Body of pancreas (tissue), 4 donors: ENCODE measurements around the gene RPS6KA3. TPM values are rescaled to one million over a fixed set of nuclear protein-coding genes. Genes with fewer than 3 reads are reported as not detected.
A peak's percentile ranks its signal among the peaks of the same experiment; 100 is the strongest.

ENCODE experiments used
- ATAC-seq: fragments of 150-250 bp; one replicate; pipeline ENCODE4 v1.9.1; 2016
- DNase-seq, 4 donors: peaks; one replicate each; pipeline ENCODE4 v3.0.0-alpha.2; 2019
- H3K27ac ChIP-seq, 4 donors: fragments of 200-600 bp; sonication (generic); 1 replicate in 3 of 4; 2 replicates in 1 of 4; pipeline versions ENCODE4 v1.5.1 to v1.6.1; 2016 to 2019; ENCODE audit warnings: mild to moderate bottlenecking in 1 of 4, mixed read lengths in 1 of 4, moderate library complexity in 1 of 4
- H3K27me3 ChIP-seq, 2 donors: fragments of 200-600 bp; sonication (generic); one replicate each; pipeline ENCODE4 v1.6.0; 2016; ENCODE audit warnings: mild to moderate bottlenecking in 1 of 2
- H3K36me3 ChIP-seq, 2 donors: fragments of 200-600 bp; sonication (generic); replicated peaks in 1 of 2; 2 replicates each; pipeline ENCODE4 v1.5.1; 2016; ENCODE audit warnings: low read depth in 2 of 2; ENCODE audit not compliant: insufficient read depth in 1 of 2
- H3K4me1 ChIP-seq: fragments of 200-600 bp; sonication (generic); one replicate; pipeline ENCODE4 v1.6.0; 2016
- H3K4me3 ChIP-seq, 2 donors: fragments of 200-600 bp; sonication (generic); 1 replicate in 1 of 2; 2 replicates in 1 of 2; pipeline ENCODE4 v1.5.1; 2016 to 2019
- H3K9me3 ChIP-seq, 3 donors: fragments of 200-600 bp; sonication (generic); 1 replicate in 2 of 3; 2 replicates in 1 of 3; pipeline ENCODE4 v1.5.1; 2016
- POLR2A ChIP-seq, 3 donors: fragments of 450-650 bp; IDR thresholded peaks; one replicate each; pipeline ENCODE4 v1.6.1; 2016; ENCODE audit warnings: antibody characterized with exemption in 3 of 3, mild to moderate bottlenecking in 2 of 3
- WGBS, 2 donors: methylation state at CpG; one replicate each; pipeline ENCODE4 v1.1.5; 2017; 5-methylcytosine and 5-hydroxymethylcytosine counted together
- intact Hi-C: fragments of 100-400 bp; cut with DNase I; formaldehyde crosslinking; loops from one replicate; pipeline ENCODE4 v1.15.1; 2023
- total RNA-seq, 2 donors: library from RNA; depleted of rRNA; stranded (reverse); fragments of >200 nt; gene quantifications; one replicate each; pipeline ENCODE4 v1.1.0, GENCODE V29; 2016
- TF ChIP-seq, protein P1 (sequence below), 7 experiments: fragments of 450-650 bp in 4 of 7; fragments of 200-600 bp in 3 of 7; sonication (generic) in 3 of 7; IDR thresholded peaks; one replicate each; pipeline ENCODE4 v1.5.1; 2016 to 2019; ENCODE audit warnings: antibody characterized with exemption in 7 of 7

Gene RPS6KA3
- total RNA-seq, 2 donors from 2014 or later = 16.2 to 27.5 TPM

DNA sequence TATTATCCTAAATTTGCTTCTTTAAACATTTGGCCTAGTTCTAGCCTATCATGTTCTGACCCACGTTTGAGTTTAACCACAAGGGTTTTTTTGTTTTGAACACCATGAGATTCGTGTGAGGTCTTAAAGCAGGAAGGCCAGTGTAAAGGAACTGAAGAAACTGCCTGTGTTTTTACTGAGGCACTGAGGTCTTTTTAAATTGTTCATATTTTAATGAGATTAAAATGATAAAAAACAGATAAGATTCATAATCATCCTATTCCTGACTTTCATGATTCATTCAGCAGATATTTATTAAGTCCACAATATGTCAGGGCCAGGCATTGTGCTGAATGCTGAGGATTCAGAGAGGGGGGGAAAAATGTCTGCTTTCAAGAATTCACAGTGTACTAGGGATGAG lies 3.2 kb downstream of the RPS6KA3 start:
- intact Hi-C loops = no loop called here
- ATAC-seq = no peak
- Histone ChIP-seq H3K9me3 (no peaks in the 10 kb centered on the region), H3K36me3 (no peaks in the 10 kb centered on the region), H3K4me1 (peaks cover 17% of the 10 kb centered on the region), H3K4me3 (no peak overlapping the region), H3K27me3 (no peaks in the 10 kb centered on the region), H3K27ac (peak overlapping the region in 1 of 4 donors; percentile 21)
- TF ChIP-seq POLR2A (IDR thresholded peaks at IDR 0.05) = no peak
- TF ChIP-seq, protein P1, sequence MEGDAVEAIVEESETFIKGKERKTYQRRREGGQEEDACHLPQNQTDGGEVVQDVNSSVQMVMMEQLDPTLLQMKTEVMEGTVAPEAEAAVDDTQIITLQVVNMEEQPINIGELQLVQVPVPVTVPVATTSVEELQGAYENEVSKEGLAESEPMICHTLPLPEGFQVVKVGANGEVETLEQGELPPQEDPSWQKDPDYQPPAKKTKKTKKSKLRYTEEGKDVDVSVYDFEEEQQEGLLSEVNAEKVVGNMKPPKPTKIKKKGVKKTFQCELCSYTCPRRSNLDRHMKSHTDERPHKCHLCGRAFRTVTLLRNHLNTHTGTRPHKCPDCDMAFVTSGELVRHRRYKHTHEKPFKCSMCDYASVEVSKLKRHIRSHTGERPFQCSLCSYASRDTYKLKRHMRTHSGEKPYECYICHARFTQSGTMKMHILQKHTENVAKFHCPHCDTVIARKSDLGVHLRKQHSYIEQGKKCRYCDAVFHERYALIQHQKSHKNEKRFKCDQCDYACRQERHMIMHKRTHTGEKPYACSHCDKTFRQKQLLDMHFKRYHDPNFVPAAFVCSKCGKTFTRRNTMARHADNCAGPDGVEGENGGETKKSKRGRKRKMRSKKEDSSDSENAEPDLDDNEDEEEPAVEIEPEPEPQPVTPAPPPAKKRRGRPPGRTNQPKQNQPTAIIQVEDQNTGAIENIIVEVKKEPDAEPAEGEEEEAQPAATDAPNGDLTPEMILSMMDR (IDR thresholded peaks at IDR 0.05) = no peak
- 2 to 6% methylated on average over 2 of the region's 2 CpGs for WGBS, 2 donors
- DNase-seq = no peak

DNA sequence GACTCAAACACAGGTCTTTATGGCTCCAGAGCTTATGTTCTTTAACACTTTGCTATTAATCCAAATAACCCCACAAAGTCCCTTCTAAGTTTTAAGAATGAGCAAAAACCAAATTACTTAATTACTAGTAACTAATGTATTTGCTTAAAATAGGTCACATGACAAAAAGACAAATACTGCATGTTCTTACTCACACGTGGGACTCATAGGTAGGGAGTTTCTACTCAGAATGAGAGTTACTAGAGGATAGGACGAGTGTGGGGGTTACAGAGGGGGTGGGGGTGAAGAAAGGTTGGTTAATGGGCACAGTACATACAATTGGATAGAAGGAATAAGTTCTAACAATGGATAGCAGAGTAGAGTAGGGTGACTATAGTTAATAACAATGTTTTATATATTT lies 5.8 kb downstream of the RPS6KA3 start:
- Histone ChIP-seq H3K27ac (no peak overlapping the region), H3K4me1 (peaks cover 17% of the 10 kb centered on the region), H3K9me3 (no peaks in the 10 kb centered on the region), H3K36me3 (no peaks in the 10 kb centered on the region), H3K27me3 (no peaks in the 10 kb centered on the region), H3K4me3 (no peak overlapping the region)
- no peak for TF ChIP-seq POLR2A (IDR thresholded peaks at IDR 0.05)
- TF ChIP-seq, protein P1 (IDR thresholded peaks at IDR 0.05) = no peak
- ATAC-seq (no peak), DNase-seq (no peak)
- intact Hi-C loops = no loop called here
- 15 to 18% methylated on average over 2 of the region's 2 CpGs for WGBS, 2 donors

DNA sequence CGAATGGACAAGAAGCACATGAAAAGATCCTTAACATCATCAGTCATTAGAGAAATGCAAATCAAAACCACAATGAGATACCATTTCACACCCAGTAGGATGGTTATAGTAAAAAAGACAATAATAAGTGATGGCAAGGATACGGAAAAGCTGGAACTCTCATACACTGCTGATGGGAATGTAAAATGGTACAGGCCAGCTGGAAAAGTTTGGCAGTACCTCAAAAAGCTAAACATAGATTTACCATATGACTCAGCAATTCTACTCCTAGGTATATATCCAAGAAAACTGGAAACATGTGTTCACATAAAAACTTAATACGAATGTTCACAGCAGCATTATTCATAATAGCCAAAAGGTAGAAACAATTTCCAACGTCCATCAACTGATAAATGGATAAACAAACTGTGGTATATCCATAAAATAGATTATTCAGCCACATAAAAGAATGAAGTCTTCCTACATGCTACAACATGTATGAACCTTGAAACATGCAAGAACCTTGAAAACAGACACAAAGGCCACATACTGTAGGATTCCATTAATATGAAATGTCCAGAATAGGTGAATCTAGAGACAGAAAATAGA lies 11.9 kb downstream of the RPS6KA3 start:
- WGBS, 2 donors = 49 to 58% methylated on average over 4 of the region's 4 CpGs
- H3K4me3 ChIP-seq = no peak overlapping the region
- intact Hi-C loops = loop anchor here (5.0 kb wide), 1 partner anchor 187 kb away; no protein-coding TSS in a partner anchor

DNA sequence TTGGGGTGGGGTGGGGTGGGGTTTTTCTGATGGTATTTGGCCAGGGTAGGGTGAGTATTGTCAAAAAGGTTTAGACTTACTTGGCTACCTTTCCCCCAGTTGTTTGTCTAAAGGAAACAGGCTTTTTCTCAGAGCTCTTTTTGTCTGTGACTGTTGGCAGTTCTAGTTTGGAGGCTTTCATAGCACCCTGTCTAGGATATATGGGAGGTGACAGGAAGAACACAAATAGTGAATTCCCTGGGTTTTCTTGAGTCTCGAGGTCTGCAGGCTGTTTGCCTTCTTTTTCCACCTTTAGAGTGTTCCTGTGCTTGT lies 13.5 kb downstream of the RPS6KA3 start:
- H3K27me3 ChIP-seq = no peaks in the 10 kb centered on the region
- no peak overlapping the region for H3K4me3 ChIP-seq
- H3K27ac ChIP-seq = no peak overlapping the region
- intact Hi-C loops = loop anchor here (5.0 kb wide), 1 partner anchor 189 kb away; no protein-coding TSS in a partner anchor
- ATAC-seq = no peak
- no peak for DNase-seq
- no peaks in the 10 kb centered on the region for H3K4me1 ChIP-seq
- TF ChIP-seq POLR2A (IDR thresholded peaks at IDR 0.05) = no peak
- H3K36me3 ChIP-seq = no peaks in the 10 kb centered on the region
- H3K9me3 ChIP-seq = no peaks in the 10 kb centered on the region
- WGBS, 2 donors = 17 to 38% methylated on average over 1 of the region's 1 CpG

More for the DNA sequence above, 11.9 kb downstream of the RPS6KA3 start:
- Histone ChIP-seq H3K9me3 (no peaks in the 10 kb centered on the region), H3K27me3 (no peaks in the 10 kb centered on the region), H3K27ac (no peak overlapping the region), H3K4me1 (no peaks in the 10 kb centered on the region), H3K36me3 (no peaks in the 10 kb centered on the region)
- TF ChIP-seq, protein P1 (IDR thresholded peaks at IDR 0.05) = no peak
- no peak for TF ChIP-seq POLR2A (IDR thresholded peaks at IDR 0.05)
- DNase-seq (no peak), ATAC-seq (no peak)

DNA sequence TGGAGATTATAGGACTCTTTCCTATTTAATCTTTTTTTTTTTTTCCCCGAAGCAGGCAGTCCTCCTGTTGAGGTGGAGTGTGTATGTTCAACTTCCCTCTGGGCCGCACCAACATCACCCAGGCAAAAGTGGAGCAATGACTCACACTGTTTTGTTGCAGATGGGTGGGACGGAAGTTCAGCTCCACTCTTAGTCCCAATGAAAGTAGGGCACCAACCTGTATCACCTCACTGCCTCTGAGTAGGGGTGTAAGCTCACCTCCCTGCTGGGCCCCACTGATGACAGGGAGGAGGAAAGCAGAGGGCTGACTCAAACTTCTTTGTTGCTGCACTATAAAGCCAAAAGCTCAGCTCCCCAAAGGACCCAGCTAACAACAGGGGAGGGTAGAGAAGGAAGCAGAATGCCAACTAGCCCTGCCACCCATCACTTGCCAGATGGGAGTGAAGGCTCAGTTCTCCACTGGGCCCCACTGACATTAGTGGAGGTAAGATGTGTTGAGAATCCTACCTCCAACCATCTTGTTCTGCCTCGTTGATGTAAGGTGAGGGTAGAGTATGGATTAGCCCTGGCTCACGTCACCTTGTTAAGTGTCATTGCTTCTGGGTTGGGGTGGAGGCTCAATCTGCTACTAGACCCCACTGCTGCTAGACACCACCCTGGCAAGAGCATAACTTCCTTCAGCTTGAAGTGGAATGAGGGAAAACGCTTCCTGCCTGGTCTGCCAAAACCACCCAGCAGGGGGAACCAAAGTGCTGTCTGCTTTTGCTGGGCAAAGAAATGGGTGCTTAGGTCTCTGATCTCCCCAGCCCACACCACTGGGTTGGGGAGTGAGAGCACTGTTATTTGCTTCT lies 14.1 kb downstream of the RPS6KA3 start:
- ATAC-seq (peak; percentile 67), DNase-seq (peak; percentile 55 to 73 (median 61))
- H3K4me1 ChIP-seq = no peaks in the 10 kb centered on the region
- no peaks in the 10 kb centered on the region for H3K27me3 ChIP-seq
- H3K27ac ChIP-seq = no peak overlapping the region
- no peak overlapping the region for H3K4me3 ChIP-seq
- intact Hi-C loops = loop anchor here (5.0 kb wide), 1 partner anchor 190 kb away; no protein-coding TSS in a partner anchor
- TF ChIP-seq, protein P1 (IDR thresholded peaks at IDR 0.05) = peak; percentile 46 to 74 (median 60)
- TF ChIP-seq POLR2A (IDR thresholded peaks at IDR 0.05) = no peak
- no peaks in the 10 kb centered on the region for H3K9me3 ChIP-seq
- 65 to 89% methylated on average over 5 to 6 of the region's 6 CpGs for WGBS, 2 donors
- H3K36me3 ChIP-seq = no peaks in the 10 kb centered on the region
